ENCODE results near the gene NCK2.

DNA sequence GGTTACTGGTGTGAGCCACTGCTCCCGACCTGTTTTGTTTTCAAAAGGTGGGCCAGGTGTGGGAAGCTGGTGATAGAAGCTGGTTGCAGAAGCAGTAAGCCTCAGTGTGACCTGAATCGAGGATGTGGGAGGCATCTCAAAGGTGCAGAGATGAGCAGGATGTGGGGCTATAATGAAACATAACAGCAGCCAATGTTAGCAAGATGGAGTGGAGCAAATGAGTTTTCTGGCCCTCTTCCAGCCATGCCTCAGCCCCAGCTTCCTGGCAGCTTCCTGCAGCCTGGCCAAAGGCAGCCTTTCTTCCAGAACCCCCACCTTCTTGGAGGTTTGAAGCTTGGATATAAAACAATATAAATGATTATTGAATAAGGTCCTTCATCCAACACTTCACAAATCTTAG is 184.8 kb downstream of the NCK2 start:
- TF ChIP-seq, protein P1, sequence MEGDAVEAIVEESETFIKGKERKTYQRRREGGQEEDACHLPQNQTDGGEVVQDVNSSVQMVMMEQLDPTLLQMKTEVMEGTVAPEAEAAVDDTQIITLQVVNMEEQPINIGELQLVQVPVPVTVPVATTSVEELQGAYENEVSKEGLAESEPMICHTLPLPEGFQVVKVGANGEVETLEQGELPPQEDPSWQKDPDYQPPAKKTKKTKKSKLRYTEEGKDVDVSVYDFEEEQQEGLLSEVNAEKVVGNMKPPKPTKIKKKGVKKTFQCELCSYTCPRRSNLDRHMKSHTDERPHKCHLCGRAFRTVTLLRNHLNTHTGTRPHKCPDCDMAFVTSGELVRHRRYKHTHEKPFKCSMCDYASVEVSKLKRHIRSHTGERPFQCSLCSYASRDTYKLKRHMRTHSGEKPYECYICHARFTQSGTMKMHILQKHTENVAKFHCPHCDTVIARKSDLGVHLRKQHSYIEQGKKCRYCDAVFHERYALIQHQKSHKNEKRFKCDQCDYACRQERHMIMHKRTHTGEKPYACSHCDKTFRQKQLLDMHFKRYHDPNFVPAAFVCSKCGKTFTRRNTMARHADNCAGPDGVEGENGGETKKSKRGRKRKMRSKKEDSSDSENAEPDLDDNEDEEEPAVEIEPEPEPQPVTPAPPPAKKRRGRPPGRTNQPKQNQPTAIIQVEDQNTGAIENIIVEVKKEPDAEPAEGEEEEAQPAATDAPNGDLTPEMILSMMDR (IDR thresholded peaks at IDR 0.05; ENCODE audit: low read depth, low read length, poor library complexity, severe bottlenecking), result no peak
- no peak for TF ChIP-seq EZH2phosphoT487 (IDR thresholded peaks at IDR 0.05; ENCODE audit: borderline replicate concordance, low read length)

All from DOHH2 (cell line).